GM12875 (cell line): ENCODE measurements around the gene LZTR1.
A peak's percentile ranks its signal among the peaks of the same experiment; 100 is the strongest.

Source experiments
- H3K4me3 ChIP-seq: one replicate; pipeline ENCODE4 v1.5.1; 2011; ENCODE audit warnings: low read depth, low read length, control low read depth
- TF ChIP-seq, protein P1 (sequence below): IDR thresholded peaks from 2 replicates; pipeline ENCODE4 v1.5.1; 2011; ENCODE audit warnings: low read depth, mild to moderate bottlenecking, control low read depth, inconsistent platforms, low read length, moderate library complexity, borderline replicate concordance; ENCODE audit not compliant: insufficient read depth

The LZTR1 gene

DNA sequence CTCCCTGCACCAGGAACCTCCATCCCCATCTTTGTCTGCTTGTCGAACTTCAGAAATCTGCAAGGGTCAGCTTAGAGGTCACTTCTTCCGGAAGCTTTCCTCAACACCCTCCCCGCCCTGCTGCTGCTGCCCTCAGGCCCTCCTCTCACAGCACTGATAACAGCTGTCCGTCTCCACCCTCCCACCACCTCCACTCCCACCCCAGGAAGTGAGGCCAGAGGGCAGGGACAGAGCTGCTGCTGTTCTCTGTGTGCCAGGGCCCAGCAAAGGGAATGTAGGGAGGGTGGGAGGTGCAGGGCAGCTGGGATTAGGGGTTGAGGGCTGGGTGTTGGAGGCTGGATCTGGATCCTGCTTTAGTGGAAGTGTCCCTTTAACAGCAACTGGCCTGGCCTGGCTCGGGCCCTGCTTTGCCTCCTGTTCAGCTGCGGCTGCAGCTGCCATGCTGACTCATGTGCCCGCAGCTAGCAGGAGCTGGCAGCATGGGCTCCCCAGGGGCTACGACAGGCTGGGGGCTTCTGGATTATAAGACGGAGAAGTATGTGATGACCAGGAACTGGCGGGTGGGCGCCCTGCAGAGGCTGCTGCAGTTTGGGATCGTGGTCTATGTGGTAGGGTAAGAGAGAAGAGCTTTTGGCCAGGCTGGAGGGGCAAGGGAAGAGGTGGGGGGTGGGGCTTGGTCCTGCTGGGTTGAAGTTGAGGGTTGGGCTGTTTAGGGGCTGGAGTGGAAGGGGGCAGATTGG is 32.8 kb downstream of the LZTR1 start, which contains the start of gene P2RX6:
Gene P2RX6 (plus strand): TSS at position 440 of the 740 bp plus-strand sequence. CDS start 10 bp downstream, at position 450.
- TF ChIP-seq, protein P1, sequence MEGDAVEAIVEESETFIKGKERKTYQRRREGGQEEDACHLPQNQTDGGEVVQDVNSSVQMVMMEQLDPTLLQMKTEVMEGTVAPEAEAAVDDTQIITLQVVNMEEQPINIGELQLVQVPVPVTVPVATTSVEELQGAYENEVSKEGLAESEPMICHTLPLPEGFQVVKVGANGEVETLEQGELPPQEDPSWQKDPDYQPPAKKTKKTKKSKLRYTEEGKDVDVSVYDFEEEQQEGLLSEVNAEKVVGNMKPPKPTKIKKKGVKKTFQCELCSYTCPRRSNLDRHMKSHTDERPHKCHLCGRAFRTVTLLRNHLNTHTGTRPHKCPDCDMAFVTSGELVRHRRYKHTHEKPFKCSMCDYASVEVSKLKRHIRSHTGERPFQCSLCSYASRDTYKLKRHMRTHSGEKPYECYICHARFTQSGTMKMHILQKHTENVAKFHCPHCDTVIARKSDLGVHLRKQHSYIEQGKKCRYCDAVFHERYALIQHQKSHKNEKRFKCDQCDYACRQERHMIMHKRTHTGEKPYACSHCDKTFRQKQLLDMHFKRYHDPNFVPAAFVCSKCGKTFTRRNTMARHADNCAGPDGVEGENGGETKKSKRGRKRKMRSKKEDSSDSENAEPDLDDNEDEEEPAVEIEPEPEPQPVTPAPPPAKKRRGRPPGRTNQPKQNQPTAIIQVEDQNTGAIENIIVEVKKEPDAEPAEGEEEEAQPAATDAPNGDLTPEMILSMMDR, result no peak
- peak within 1 kb of the TSS; percentile 15 for H3K4me3 ChIP-seq

DNA sequence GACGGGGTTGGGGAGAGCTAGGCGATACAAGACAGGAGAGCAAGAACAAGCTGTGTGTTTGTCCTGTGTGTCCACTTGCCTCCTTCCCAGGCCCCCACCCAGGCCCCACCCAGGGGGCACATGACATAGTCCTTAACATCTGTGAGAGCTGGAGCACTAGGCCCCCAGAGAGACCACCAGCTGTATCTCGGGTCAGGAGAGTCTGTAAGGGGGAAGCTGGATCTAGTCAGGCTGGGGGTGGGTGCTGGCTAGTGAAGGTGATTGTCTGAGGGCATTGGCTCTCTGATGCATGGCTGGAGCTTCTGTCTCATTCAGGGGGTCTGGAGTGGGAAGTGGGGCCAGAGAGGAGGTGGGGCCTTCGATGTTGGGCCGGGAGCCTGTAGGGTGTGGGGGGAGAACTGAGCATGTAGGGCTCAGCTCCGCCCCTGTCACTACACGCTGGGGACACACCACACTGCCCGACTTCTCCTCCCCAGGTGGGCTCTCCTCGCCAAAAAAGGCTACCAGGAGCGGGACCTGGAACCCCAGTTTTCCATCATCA is 33.4 kb downstream of the LZTR1 start:
- TF ChIP-seq, protein P1, result no peak
- no peak overlapping the region for H3K4me3 ChIP-seq

DNA sequence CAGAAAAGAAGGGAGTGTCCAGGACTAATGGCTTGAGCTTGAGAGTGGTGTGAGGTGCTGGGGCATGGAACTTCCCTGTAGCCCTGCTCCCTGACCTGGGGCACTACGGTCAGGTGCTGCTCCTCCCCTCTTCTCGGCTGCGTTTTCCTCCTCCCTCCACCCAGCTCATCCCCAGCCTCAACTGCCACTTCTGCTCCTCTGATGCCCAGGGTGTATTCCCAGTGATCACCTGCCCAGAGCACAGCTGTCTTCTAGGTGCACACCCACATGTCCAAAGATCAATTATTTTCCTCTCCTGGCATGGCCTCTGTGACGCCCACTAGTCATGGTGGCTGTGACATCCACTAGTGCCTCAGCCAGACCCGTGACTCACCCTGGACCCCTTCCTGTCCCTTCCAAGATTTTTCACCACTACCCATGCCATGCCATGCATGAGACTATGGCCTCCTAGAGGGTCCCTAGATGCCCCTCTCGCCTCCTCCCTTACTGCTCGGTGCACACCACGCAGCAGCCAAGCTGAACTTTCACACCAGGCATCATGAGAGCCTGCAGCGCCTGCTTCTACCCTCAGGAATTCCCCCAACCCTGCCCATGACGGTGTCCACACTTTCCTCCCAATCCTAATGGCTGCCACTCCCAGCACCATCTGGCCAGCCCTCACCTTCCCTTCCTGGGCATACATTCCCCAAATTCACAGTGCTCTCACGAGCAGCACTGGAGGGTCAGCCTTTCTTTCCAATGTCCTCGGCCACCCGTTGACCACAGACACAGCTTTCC is 34.7 kb downstream of the LZTR1 start:
- H3K4me3 ChIP-seq, result no peak overlapping the region
- TF ChIP-seq, protein P1, result no peak

DNA sequence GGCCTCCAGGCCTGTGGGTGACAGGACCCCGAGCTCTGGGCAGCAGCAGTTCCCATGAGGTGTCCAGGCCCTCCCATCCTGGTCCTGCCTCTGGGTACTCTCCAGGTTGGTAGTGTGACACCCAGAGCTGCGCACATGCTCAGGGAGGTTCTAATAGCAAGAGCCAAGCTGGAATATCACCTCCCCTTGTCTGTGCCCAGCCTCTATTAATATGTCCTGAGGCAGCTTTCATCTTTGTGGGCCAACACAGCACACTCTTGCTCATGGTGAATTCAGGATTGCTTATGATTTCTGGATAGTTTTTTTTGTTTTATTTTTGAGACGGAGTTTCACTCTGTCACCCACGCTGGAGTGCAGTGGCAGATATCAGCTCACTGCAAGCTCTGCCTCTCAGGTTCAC is 36.2 kb downstream of the LZTR1 start:
- TF ChIP-seq, protein P1, result no peak

DNA sequence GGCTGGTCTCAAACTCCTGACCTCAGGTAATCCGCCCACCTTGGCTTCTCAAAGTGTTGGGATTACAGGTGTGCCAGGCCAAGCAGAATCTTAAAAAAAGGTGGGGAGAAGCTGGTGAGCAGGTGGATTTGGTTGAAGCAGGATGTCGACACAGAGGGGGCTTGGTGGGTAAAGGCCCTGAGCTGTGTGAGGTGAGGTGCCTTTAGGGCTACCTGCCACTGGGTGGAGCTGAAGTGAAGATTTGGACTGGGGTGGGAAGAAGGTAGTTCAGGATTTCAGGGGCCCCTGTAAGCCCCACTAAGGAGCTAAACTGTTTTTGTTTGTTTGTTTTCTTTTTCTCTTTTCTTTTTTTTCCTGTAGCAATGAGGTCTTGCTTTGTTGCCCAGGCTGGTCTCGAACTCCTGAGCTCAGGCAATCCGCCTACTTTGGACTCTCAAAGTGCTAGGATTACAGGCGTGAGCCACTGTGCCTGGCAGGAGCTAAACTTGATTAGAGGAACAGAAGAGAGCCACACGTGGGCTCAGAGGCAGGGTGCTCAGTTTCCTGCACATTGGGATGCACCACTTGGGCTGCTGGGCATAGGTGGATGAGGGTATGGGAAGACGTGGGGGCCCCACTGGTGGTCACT is 38.8 kb downstream of the LZTR1 start:
- TF ChIP-seq, protein P1, result peak; percentile 63; the same call in 1 of the 2 replicates
- H3K4me3 ChIP-seq, result no peak overlapping the region

More for the DNA sequence above, 36.2 kb downstream of the LZTR1 start:
- H3K4me3 ChIP-seq, result no peak overlapping the region

DNA sequence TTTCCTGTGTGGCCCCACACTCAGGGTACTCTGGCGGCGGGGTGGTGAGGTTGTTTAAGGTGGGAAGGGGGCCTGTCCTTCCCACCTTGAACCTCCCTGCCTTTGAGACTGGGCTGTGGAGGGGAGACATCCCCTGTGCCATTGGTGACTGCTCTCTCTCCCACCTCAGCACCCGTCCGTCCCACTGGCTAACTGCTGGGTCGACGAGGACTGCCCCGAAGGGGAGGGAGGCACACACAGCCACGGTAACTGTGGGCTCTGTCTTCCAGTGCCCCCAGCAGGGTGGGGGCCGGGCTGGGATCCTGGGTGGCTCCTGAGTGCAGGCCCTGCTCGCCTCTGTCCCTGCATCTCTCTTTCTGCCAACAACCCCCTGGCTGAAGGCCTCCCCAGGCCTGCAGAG is 40.4 kb downstream of the LZTR1 start:
- no peak overlapping the region for H3K4me3 ChIP-seq
- TF ChIP-seq, protein P1, result no peak
